ENCODE measurements around the gene CAMK2D.

- TF ChIP-seq CTCF (IDR thresholded peaks at IDR 0.05) (no peak), POLR2A (IDR thresholded peaks at IDR 0.05) (no peak)
Observed at GRCh38 chr4:113455061-113455460, 306.5 kb downstream of the CAMK2D start.

All from stomach (tissue), 4 donors.